Measurements from ENCODE around the gene RPRD1B.

The RPRD1B gene

DNA sequence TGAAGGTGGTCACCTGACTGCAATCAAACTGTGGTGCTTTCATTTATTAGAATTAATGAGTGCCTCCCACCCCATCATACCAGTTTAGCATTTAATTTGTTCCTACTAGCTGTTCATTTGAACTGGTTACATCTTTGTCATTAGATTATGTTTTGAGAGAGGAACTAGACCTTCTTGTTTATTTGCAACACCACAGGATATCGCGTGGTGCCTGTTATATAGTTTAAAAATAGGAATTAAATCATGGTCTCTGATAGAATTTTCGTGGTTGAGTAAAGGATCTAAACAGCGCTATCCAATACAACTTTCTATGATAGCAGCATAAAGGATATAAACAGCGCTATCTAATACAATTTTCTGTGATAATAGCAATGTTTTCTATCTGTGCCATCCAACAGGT lies 2.8 kb downstream of the RPRD1B start:
- no peak for DNase-seq (ENCODE audit: low read depth)

DNA sequence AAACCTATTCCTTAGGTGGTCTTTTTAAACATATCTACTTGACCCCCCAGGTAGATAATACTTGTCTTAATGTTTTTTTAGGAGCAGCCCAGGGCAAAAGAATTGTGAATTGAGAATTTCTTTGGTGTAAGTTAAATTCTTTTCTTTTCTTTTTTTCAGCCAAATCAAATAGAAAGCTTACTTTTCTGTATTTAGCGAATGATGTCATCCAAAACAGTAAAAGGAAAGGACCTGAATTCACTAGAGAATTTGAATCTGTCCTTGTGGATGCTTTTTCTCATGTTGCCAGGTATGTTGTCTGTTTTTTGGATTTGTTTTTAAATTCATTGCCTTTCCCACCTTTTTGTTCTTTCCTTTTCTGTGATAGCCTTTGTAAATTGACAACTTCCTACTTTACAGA lies 6.7 kb downstream of the RPRD1B start:
- no peak for DNase-seq (ENCODE audit: low read depth)

DNA sequence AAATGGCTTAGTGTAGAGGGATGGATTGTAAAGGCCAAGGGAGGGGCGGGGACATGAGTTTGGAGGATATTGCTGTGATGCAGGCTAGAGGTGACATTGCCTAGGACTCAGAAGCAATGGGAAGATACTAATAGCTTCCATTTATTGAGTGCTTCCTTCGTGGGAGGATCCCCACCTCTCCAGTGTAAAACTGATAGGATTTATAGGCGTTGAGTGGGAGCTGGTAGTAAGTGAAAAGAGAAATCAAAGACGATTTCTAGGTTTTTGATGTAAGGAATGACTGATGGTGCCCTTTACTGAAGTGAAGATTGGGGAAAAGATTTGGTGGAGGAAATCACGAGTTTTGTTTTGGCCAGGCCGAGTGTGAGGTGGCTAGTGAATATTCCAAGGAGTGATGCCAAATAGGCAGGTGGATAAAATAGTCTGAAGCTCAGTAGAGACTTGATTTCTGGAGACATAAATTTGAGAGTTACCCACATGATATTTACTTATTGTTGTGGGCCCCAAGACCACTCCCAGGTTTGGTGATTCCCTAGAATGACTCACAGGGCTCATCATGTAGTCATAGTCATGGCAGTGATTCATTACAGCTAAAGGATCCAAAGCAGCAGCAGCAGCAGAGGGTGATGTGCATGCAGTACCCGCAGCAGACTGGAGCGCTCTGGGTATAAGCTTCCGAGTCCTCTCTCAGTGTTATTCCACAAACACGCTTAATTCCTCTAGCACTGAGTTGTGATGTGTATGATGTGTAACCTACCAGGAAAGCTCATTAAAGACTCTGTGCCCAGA lies 10.2 kb downstream of the RPRD1B start:
- DNase-seq (ENCODE audit: low read depth): no peak

DNA sequence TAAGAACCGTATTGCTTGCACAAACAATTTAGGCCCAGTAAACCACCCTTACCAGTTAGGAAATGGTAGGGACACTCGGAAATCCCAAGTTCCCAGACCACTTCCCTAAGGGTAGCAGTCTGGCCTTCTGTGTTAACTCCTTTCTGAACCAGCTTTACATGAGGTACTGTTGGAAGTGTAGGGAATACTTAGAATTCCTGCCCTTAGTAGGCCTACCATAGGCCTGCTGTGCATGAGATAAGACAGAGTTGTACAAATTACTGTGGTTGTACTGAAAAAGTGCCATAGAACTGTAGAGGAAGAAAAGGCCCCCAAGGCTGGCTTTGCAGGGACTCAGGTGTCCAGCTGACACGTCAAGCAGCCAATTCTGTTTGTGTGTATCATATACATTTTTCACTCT lies 11.1 kb downstream of the RPRD1B start:
- DNase-seq (ENCODE audit: low read depth): no peak

DNA sequence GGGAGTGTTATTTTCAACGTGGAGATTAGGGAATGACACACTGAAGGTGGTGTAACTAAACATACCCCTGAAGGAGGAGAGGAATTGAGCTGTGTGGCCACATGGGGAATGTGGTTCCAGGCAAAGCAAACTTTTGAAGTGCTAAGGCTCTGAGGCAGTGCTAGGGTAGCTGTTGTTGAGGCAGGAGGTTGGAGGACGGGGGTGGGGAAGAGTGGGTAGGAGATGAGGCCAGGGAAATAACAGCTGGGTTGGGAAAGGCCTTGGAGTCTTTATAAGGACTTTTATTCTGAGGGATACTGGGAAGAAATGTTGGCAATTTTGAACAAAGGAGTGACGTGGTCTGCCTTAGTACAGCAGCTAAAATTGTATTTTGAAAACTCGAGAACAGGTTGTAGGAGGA lies 13.0 kb downstream of the RPRD1B start:
- DNase-seq (ENCODE audit: low read depth): no peak

DNA sequence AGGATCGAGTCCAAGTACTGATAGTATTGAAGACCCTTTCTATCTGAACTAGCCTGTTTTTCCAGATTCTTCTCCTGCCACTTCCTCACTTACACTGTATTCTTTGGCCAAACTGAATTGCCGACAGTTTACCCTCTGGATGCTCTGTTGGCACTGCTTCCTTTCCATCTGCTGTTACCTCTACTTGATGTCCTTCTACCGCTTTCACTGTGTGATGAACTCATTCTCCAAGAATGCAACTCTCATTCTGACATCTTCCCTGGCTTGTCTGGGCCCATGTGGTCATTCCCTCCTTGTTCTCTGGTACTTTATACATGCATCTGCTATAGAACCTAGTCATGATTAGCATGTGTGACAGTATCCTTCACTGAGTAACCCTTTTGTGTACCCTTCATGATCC lies 16.3 kb downstream of the RPRD1B start:
- no peak for DNase-seq (ENCODE audit: low read depth)

DNA sequence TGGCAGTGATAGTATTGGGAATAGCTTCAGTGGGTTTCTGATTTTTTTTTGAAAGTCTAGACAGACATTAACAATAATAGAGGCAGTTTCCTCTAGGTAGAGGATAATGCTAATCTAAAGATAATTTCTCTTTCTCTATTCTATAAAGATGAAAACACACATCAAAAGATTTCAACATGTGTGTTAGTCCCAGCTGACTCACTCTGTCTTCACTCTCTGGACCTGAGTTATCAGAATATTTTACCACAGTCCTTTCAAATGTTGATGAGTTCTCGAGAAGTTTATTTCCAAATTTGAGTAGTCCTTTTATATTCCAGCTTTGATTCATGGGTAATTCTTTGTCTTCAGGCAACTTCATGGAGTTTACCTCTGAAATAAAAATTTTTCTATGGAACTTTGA lies 17.1 kb downstream of the RPRD1B start:
- no peak for DNase-seq (ENCODE audit: low read depth)

DNA sequence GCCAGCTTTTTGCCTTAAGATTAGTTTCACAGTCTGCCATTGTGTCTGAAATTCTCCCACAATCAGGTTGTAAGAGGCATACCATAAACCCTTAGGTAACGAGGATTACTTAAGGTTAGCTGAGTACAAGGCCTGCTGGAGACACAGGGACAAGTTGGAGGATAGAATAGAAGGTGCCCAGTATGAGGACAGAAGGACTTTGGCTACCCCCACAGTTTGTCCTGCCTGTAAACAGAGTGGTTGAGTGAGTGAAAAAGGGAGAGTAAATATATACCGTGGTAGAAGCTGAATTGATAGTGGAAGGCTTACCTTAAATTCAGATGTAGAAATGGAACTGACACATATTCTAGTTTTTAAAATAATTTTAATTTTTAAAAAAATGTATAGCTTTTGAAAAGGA lies 19.3 kb downstream of the RPRD1B start:
- DNase-seq (ENCODE audit: low read depth): no peak

DNA sequence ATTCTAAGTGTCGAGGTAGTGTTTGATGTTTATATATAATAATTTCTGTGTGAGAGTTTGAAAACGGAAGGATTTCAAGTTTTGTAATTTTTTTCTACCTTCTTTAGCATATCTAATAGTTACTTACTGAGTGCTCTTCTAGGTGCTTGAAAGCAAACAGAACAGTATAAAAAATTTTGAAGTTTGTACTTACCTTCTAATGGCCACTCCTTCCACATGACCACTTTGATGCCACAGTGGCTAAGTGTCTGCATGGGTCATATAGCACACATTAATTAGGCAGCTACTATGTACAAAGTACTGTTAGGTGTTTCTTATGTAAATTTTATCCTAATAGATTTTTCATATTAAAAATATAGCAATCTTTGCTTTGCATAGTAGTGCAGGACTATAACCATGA lies 21.1 kb downstream of the RPRD1B start:
- DNase-seq (ENCODE audit: low read depth): no peak

DNA sequence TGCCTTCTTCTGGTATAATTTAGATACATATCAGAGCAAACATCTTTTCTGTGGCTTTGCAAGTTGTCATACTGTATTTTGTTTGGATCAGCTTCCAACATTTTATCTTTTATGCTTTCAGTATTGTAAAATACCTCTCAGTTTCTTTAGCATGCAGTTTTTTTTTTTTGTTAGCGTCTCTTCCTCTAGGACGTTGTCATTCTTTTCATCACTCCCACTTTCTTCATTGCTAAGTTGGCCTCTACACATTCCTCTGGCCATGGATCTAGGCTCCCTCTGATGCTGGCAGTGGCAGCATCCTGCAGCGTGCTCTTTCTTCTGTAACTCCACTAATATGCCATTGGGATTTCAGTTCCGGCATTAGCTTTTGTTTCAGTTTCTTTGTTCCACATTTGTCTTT lies 21.7 kb downstream of the RPRD1B start:
- DNase-seq (ENCODE audit: low read depth): no peak

DNA sequence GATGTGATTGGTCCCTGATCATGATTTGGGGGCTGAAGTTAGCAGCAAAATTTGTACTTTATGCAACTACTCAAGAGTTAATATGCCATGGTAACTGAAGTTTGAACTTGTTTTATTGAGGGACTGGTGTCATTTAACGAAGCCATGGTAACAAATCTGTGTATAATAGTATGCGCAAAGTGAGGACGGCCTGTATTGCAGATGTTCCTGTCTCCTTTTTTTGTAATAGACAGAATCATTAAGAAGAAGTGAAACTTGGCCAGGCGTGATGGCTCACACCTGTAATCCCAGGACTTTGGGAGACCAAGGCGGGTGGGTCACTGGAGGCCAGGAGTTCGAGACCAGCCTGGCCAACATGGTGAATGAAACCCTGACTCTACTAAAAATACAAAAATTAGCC lies 22.3 kb downstream of the RPRD1B start:
- DNase-seq (ENCODE audit: low read depth): no peak

DNA sequence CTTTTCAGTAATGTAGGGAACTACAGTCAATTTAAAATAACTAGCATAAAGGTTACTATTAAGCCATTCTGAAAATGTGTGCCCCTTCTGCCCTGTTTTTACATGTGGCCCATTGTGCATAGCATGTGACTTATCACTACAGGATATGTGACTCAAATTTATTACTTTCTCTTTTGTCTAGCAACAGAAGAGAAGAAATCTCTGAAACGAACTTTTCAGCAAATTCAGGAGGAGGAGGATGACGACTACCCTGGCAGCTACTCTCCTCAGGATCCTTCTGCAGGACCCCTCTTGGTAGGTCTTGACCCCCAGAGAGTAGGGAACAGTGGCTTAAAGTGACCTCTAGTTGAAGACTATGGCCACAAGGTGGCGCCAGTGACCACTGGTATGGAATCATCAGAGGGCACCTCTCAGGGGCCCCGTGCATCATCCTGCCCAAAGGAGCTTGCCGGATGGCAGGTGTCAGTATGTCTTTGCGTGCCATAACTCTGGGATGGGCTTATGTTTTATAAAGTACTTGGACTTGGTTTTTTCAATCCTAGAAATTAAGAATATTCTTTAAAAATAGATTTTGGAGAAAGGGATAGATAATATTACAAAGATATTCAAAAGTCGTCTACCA lies 23.9 kb downstream of the RPRD1B start:
- peak; percentile 53 for DNase-seq (ENCODE audit: low read depth)

DNA sequence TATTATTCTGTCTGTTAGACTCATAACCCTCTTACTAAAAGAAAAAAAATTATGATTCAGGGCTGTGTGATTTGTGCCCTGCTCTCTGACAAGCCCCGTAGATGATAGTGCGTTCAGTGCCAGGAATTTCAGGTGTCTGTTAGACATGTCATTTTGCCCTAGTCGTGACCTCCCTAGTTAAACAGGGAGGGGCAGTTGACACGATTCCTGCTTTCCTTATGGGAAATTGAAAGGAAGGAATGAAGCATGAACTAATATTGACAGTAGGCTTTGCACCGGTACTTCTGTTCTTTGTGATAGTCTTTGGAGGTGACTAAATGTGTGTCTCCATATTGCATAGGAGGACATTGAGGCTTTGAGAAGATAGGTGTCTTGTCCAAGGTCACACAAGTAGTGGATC lies 26.3 kb downstream of the RPRD1B start:
- no peak for DNase-seq (ENCODE audit: low read depth)

DNA sequence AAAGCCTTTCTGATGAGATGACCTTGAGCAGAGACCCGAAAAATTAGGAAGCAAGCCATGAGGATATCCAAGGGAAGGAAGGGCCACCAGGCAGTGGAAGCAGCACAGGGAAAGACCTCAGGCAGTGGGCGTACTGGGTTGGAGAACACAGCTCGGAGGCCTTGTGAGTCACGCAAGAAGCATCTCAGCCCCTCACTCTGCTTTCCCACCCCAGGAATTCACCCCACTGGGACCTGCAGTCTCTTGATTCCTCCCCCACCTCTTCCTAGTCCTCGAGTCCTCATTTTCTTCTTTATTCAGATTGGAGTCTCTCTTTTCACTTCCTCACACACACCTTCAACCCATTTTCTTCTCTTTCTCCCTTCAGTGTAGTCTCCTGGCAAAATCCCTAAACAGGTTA lies 27.0 kb downstream of the RPRD1B start:
- no peak for DNase-seq (ENCODE audit: low read depth)

DNA sequence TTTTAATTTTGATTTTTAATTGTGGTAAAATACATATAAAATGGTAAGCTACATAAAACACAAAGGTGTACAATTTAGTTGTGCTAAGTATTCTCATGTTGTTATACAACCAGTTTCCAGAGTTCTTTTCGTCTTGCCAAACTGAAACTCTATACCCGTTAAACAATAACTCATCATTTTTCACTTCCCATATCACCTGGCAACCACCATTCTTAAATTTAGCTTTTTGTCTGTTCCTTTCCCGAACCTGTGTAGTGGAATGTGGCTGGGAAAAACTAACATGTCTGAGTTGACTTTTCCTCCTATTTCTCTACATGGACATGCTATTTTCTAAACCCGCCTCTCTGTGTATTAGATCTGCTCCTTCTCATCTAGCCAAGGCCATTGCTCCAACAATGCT lies 27.6 kb downstream of the RPRD1B start:
- DNase-seq (ENCODE audit: low read depth): no peak

DNA sequence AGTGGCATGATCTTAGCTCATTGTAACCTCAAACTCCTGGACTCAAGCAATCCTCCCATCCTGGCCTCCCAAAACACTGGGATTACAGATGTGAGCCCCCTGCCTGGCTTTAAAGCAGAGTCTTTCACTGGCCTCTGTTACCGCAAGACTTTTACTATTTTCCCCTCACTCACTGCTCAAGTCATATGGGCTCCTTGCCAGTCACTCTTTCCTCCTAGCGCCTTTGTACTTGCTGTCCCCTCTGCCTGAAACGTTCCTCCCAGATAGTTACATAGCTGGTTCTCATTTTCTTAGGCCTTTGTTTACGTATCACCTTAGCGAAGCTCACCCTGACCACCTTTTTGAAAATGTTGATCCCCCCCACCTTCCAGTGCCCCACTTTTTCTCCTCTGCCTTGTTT lies 29.3 kb downstream of the RPRD1B start:
- DNase-seq (ENCODE audit: low read depth): no peak

DNA sequence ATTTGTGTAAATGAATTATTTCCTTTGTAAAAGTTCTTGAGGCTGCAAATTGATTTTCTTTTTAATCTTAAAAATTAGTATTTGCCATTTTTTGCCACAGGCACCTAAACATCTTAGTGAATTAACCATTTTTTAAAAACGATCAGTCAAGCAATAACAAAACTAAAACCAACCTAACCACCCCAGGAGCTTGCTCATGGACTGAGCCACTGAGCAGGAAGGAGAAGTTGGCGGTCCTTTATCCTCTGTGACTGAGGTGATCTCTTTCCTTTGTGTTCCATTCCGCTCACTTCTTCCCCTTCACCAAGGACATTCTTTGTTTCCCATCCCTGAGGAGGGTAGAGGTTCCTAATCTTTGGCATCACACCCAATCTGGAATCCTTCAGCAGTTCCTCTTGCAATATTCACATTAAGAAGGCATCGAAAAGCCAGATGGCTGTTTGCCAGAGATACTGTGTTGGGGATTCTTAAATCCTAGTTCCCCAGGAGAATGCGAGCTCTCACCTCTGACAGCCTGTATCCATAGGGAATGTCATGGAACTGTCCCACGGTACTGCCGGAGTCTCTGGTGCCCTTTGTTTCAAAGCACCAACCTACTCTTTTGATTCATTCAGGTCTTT lies 30.5 kb downstream of the RPRD1B start:
- no peak for DNase-seq (ENCODE audit: low read depth)

DNA sequence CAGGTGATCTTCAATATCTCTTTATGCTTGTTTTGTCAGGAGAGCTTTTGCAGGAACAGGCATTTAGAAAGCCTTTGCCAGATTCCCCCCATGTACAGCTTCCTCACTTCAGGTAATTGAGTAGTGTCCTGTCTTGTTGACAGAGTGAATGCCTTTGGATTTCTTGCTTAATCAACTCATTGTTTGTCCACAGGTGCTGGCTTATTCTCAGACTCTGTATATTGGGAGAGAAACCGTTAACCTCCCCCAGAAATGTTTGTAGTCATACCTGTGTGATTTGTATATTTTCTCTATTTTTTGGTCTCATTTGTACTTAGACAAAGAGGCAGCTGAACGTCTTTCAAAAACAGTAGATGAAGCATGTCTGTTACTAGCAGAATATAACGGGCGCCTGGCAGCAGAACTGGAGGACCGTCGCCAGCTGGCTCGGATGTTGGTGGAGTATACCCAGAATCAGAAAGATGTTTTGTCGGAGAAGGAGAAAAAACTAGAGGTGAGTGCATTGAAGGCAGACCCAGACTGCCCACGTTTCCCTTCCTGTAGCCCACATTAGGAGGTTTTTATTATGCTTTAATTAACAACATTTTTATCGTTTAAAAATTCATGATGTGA lies 32.3 kb downstream of the RPRD1B start:
- DNase-seq (ENCODE audit: low read depth): no peak

DNA sequence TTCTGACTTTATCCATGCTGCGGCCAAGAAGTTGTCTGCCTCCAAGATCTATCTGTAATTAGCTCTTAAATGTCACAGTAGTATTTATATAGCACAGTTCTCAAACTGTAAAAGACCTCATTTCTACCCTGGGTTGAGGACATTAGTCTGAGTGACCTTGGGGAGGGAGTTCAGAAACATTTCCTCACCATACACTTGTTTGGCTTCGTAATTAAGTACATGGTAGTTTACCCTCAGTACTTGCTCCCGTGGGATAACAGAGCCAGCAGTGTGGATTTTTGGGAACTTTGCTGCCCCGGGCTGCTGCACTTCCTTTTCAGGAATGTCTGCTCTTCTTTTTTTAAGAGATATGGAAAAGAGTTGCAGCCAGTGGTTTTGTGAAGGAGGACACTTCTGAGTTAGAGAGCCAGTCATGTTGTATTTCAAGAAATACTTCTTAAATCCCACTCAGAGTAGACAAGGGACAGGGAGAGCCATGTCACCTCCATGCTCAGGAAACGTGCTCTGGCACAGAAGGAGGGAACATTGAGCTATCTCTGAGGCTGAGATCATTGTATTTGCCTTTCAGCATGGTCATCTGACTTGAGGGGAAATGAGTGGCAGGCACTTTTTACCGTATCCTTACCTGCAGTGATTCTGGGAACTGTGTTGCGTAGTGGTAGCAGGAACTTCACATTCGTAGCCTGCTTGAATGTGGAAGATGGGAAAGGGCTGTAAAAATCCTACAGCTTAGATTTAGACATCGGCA lies 33.6 kb downstream of the RPRD1B start:
- no peak for DNase-seq (ENCODE audit: low read depth)

DNA sequence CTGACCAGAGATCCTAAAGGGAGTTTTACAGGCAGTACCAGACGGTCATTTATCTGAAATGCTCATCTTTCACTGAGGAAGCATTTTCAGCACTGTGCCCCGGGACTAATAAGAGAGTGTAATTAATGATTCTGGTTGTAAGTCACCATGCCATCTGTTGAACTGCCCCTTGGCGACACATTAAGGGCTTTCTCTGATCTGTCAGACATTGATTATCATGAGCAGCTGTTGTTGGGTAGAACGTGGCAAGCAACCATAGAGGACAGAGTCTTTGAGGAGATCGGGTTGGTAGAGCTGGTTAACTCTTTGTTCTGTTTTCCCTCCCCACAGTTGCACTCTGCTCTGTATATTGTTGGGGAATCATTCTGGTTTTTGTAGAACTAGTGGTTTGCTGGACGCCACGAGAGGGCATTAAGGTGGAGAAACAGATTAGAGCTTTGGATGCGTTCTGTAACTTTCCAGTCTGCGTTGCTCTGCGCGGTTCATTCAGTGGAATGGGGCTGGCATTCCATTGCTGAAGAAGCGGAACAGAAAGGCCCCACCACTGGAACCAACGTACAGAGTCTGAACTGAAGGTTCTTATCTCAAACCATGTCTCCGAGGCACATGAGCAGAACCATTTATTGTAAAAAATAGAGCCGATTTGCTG lies 34.3 kb downstream of the RPRD1B start:
- no peak for DNase-seq (ENCODE audit: low read depth)

DNA sequence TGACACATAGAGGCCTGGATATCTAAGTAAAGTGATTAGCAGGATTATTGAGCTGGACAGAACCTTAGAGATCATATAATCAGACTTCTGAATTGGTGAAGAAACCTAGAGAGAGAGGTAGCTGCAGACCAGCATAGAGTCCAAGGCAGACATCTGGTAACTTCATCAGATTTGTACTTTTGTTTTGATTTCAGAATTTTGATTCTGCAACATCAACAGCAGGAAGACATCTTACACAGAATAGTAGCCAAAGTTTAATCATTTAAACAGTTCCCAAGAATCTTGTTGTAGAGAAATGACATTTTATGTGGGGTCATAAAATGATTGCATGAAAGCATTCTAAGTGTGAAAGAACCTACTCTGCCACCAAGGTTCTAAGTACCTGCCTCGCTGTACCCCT lies 39.4 kb downstream of the RPRD1B start:
- DNase-seq (ENCODE audit: low read depth): no peak
